ENCODE data around the gene CHPT1. TPM values are rescaled to one million over a fixed set of nuclear protein-coding genes. Genes with fewer than 3 reads are reported as not detected.
"Not testable (repeated sequence)": the region's sequence is repeated elsewhere in the genome, so short reads cannot be mapped to it uniquely, and the experiment has no call there.

The CHPT1 gene
- total RNA-seq, 1 donor, result 24.6 TPM

GRCh38 chr12:101733166-101733565, 35.7 kb downstream of the CHPT1 start:
- Histone ChIP-seq H2AFZ (ENCODE audit: low read length) (no peak overlapping the region), H3K36me3 (ENCODE audit: insufficient read depth, low read length) (peaks cover 4% of the 10 kb centered on the region), H3K9me3 (ENCODE audit: low read depth, low read length) (no peaks in the 10 kb centered on the region), H3K4me1 (ENCODE audit: insufficient read depth, low read length) (no peaks in the 10 kb centered on the region), H4K20me1 (ENCODE audit: insufficient read depth, low read length) (no peaks in the 10 kb centered on the region), H3K79me2 (ENCODE audit: insufficient read depth, low read length) (no peaks in the 10 kb centered on the region), H3K4me3 (ENCODE audit: insufficient read depth, low read length) (no peak overlapping the region), H3K27me3 (ENCODE audit: insufficient read depth, low read length) (no peaks in the 10 kb centered on the region), H3K27ac (ENCODE audit: low read depth, low read length) (no peak overlapping the region), H3K4me2 (ENCODE audit: insufficient read depth, low read length) (no peak overlapping the region)
- TF ChIP-seq, protein P1, sequence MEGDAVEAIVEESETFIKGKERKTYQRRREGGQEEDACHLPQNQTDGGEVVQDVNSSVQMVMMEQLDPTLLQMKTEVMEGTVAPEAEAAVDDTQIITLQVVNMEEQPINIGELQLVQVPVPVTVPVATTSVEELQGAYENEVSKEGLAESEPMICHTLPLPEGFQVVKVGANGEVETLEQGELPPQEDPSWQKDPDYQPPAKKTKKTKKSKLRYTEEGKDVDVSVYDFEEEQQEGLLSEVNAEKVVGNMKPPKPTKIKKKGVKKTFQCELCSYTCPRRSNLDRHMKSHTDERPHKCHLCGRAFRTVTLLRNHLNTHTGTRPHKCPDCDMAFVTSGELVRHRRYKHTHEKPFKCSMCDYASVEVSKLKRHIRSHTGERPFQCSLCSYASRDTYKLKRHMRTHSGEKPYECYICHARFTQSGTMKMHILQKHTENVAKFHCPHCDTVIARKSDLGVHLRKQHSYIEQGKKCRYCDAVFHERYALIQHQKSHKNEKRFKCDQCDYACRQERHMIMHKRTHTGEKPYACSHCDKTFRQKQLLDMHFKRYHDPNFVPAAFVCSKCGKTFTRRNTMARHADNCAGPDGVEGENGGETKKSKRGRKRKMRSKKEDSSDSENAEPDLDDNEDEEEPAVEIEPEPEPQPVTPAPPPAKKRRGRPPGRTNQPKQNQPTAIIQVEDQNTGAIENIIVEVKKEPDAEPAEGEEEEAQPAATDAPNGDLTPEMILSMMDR (IDR thresholded peaks at IDR 0.05; ENCODE audit: extremely low read depth, low read depth, low read length), result no peak
- DNase-seq (ENCODE audit: insufficient read length, low spot score, missing footprints), result no peak

DNA sequence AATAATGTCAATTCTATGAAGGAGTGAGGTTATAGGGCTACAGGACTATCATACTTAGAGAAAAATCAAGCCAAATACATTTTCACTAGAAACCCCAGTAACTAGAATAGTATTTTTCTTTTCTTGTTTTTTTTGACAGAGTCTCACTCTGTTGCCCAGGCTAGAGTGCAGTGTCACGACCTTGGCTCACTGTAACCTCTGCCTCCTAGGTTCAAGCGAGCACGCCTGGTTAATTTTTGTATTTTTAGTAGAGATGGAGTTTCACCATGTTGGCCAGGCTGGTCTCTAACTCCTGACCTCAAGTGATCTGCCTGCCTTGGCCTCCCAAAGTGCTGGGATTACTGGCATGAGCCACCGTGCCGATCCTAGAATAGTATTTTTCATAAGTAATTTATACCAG, 37.0 kb downstream of the CHPT1 start:
- H3K27me3 ChIP-seq (ENCODE audit: insufficient read depth, low read length); H3K4me1 ChIP-seq (ENCODE audit: insufficient read depth, low read length); H4K20me1 ChIP-seq (ENCODE audit: insufficient read depth, low read length); DNase-seq (ENCODE audit: insufficient read length, low spot score, missing footprints); H3K4me2 ChIP-seq (ENCODE audit: insufficient read depth, low read length); H3K27ac ChIP-seq (ENCODE audit: low read depth, low read length); H3K9me3 ChIP-seq (ENCODE audit: low read depth, low read length); H3K4me3 ChIP-seq (ENCODE audit: insufficient read depth, low read length); H2AFZ ChIP-seq (ENCODE audit: low read length); H3K79me2 ChIP-seq (ENCODE audit: insufficient read depth, low read length): not testable (repeated sequence)
- H3K36me3 ChIP-seq (ENCODE audit: insufficient read depth, low read length), result peaks cover 11% of the 10 kb centered on the region

GRCh38 chr12:101737476-101737875, 40.0 kb downstream of the CHPT1 start:
- TF ChIP-seq, protein P1 (IDR thresholded peaks at IDR 0.05; ENCODE audit: extremely low read depth, low read depth, low read length), result no peak
- H4K20me1 ChIP-seq (ENCODE audit: insufficient read depth, low read length), result no peaks in the 10 kb centered on the region
- no peaks in the 10 kb centered on the region for H3K9me3 ChIP-seq (ENCODE audit: low read depth, low read length)
- H2AFZ ChIP-seq (ENCODE audit: low read length), result no peak overlapping the region
- H3K27me3 ChIP-seq (ENCODE audit: insufficient read depth, low read length), result no peaks in the 10 kb centered on the region
- no peak for DNase-seq (ENCODE audit: insufficient read length, low spot score, missing footprints)
- no peak overlapping the region for H3K4me2 ChIP-seq (ENCODE audit: insufficient read depth, low read length)
- H3K4me1 ChIP-seq (ENCODE audit: insufficient read depth, low read length), result no peaks in the 10 kb centered on the region
- no peak overlapping the region for H3K27ac ChIP-seq (ENCODE audit: low read depth, low read length)
- no peak overlapping the region for H3K4me3 ChIP-seq (ENCODE audit: insufficient read depth, low read length)
- peaks cover 7% of the 10 kb centered on the region for H3K36me3 ChIP-seq (ENCODE audit: insufficient read depth, low read length)
- no peaks in the 10 kb centered on the region for H3K79me2 ChIP-seq (ENCODE audit: insufficient read depth, low read length)

DNA sequence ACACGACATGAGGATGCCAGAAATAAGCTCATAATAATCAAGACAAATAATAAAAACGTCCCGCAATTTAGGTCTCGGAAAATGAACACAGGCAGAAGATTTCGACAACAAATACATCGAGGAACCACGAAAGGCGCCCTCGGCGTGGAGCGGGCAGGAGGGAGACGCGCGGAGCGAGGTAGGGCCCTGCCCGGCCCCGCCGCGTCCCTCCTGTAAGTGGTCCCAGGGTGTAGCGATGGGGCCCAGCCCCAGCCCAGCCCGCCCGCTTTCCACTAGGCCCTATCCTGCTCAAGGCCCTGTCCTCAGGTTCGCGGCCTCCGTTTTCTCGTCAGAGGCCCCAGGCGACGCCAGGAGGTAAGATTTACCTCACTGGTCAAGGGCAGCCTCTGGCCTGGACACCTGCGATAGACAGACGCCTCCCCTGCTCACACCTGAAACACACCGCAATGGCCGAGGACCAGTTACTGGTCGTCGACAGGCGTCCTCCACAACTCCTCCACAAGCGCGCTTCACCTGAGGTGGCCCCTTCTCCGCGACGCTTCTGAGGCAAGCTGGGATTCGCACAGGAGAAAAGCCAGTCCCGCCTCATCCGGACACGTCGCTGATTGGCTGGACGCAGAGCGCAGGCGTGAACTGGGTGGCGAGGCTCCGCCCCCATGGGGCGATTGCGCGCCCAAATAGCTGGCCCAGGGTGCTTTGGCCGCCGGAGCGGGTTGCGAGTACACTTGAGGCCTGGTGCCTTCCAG, 41.7 kb downstream of the CHPT1 start, which contains the start of gene SYCP3:
SYCP3 (minus strand) TSS at position 543 of the 746 bp plus-strand sequence. CDS start 1,527 bp downstream, outside the sequence.
- Histone ChIP-seq H2AFZ (ENCODE audit: low read length) (no peak within 1 kb of the TSS), H4K20me1 (ENCODE audit: insufficient read depth, low read length) (no peaks in the 10 kb centered on the region), H3K4me1 (ENCODE audit: insufficient read depth, low read length) (no peaks in the 10 kb centered on the region), H3K27me3 (ENCODE audit: insufficient read depth, low read length) (no peaks in the 10 kb centered on the region), H3K27ac (ENCODE audit: low read depth, low read length) (no peak within 1 kb of the TSS), H3K4me2 (ENCODE audit: insufficient read depth, low read length) (no peak within 1 kb of the TSS), H3K4me3 (ENCODE audit: insufficient read depth, low read length) (no peak within 1 kb of the TSS), H3K36me3 (ENCODE audit: insufficient read depth, low read length) (peaks cover 15% of the 10 kb centered on the region), H3K79me2 (ENCODE audit: insufficient read depth, low read length) (no peaks in the 10 kb centered on the region), H3K9me3 (ENCODE audit: low read depth, low read length) (no peaks in the 10 kb centered on the region)
- DNase-seq (ENCODE audit: insufficient read length, low spot score, missing footprints), result no peak
- TF ChIP-seq, protein P1 (IDR thresholded peaks at IDR 0.05; ENCODE audit: extremely low read depth, low read depth, low read length), result no peak

Data from osteoblast (primary cell).